K562 (cell line): ENCODE data around the gene AIG1. TPM values are rescaled to one million over a fixed set of nuclear protein-coding genes. Genes with fewer than 3 reads are reported as not detected.

ENCODE experiments used
- ATAC-seq: fragments of 200-7000 bp; cut with Tn5 transposase; 3 replicates; pipeline ENCODE4 v1.9.1; 2020; ENCODE audit warnings: moderate library complexity
- BruUV-seq: library from RNA; stranded (reverse); fragments of 400-500 nt; replicated peaks from 2 replicates; lab custom pipeline; 2021; lab: Mats Ljungman, UMichigan
- CTCF ChIA-PET: fragments of 300-600 bp; formaldehyde crosslinking; extraction: SDS; loops from one replicate; lab custom pipeline; 2021; ENCODE audit warnings: low intra/inter-chr PET ratio; lab: Yijun Ruan, JAX
- POLR2A ChIA-PET: fragments of 300-600, 350-650 bp; sonication (Branson Sonifier 250); formaldehyde crosslinking; extraction: SDS; loops from one replicate; lab custom pipeline; 2021; ENCODE audit warnings: antibody characterized with exemption, inconsistent platforms; lab: Yijun Ruan, JAX
- DNase-seq, 4 experiments: peaks; one replicate each; pipeline versions ENCODE4 v3.0.0 to v3.0.0-alpha.2; 2011 to 2018; ENCODE audit warnings: low spot score in 3 of 4, mixed read lengths in 3 of 4; ENCODE audit errors: extremely low read depth in 1 of 4
- FAIRE-seq: peaks from 2 replicates; lab custom pipeline; 2011; peaks lifted over from hg19 to GRCh38; lab: Jason Lieb, UNC
- H2AFZ ChIP-seq: 2 replicates; pipeline ENCODE4 v1.6.0; 2011; ENCODE audit warnings: low read depth, low read length, control low read depth, inconsistent platforms
- H3K27ac ChIP-seq: fragments of 200-600 bp; 3 replicates; pipeline ENCODE4 v1.8.0; 2011; ENCODE audit warnings: low read depth, mild to moderate bottlenecking, control low read depth, inconsistent platforms, low read length, moderate library complexity, mixed read lengths; ENCODE audit errors: extremely low read depth
- H3K27me3 ChIP-seq, 2 experiments: fragments of 300-600 bp in 1 of 2; 2 replicates in 1 of 2; 3 replicates in 1 of 2; pipeline versions ENCODE4 v1.6.0 to v1.8.0; 2011; ENCODE audit warnings: inconsistent platforms in 2 of 2, low read length in 2 of 2, mild to moderate bottlenecking in 1 of 2, mixed read lengths in 1 of 2, moderate library complexity in 1 of 2; ENCODE audit not compliant: control insufficient read depth in 2 of 2, insufficient read depth in 2 of 2
- H3K36me3 ChIP-seq: fragments of 300-600 bp; 3 replicates; pipeline ENCODE4 v1.8.0; 2011; ENCODE audit warnings: mild to moderate bottlenecking, low read length, inconsistent platforms; ENCODE audit not compliant: control insufficient read depth, insufficient read depth
- H3K4me1 ChIP-seq, 2 experiments: fragments of 200-600 bp in 1 of 2; replicated peaks in 1 of 2; 2 replicates in 1 of 2; 3 replicates in 1 of 2; pipeline versions ENCODE4 v1.5.1 to v1.8.0; 2011; ENCODE audit warnings: inconsistent platforms in 2 of 2, low read length in 2 of 2, mild to moderate bottlenecking in 1 of 2, mixed read lengths in 1 of 2, moderate library complexity in 1 of 2; ENCODE audit not compliant: control insufficient read depth in 2 of 2, insufficient read depth in 2 of 2
- H3K4me2 ChIP-seq: 2 replicates; pipeline ENCODE4 v1.6.1; 2011; ENCODE audit warnings: low read length, control low read depth, inconsistent platforms, mixed read lengths; ENCODE audit not compliant: insufficient read depth
- H3K4me3 ChIP-seq: fragments of 200-600 bp; sonication (generic), shearing (Covaris generic); 2 replicates; pipeline ENCODE4 v1.5.1; 2016; ENCODE audit warnings: control low read depth, inconsistent platforms
- H3K79me2 ChIP-seq: fragments of 200-600 bp; 3 replicates; pipeline ENCODE4 v1.8.0; 2011; ENCODE audit warnings: low read length, inconsistent platforms; ENCODE audit not compliant: control insufficient read depth, insufficient read depth
- H3K9ac ChIP-seq, 2 experiments: 2 replicates each; pipeline versions ENCODE4 v1.6.0 to v1.6.1; 2011; ENCODE audit warnings: low read depth in 2 of 2, low read length in 2 of 2, control low read depth in 1 of 2, inconsistent platforms in 1 of 2, mild to moderate bottlenecking in 1 of 2, mixed read lengths in 1 of 2; ENCODE audit not compliant: insufficient read depth in 1 of 2
- H3K9me1 ChIP-seq: one replicate; pipeline ENCODE4 v1.6.0; 2011; ENCODE audit warnings: inconsistent platforms, mild to moderate bottlenecking, low read length, moderate library complexity; ENCODE audit not compliant: control insufficient read depth, insufficient read depth
- H3K9me3 ChIP-seq: replicated peaks from 2 replicates; pipeline ENCODE4 v1.5.1; 2011; ENCODE audit warnings: low read depth, low read length, inconsistent platforms; ENCODE audit not compliant: control insufficient read depth, insufficient read depth
- H4K20me1 ChIP-seq: replicated peaks from 2 replicates; pipeline ENCODE4 v1.6.1; 2011; ENCODE audit warnings: low read length, inconsistent platforms, mixed read lengths; ENCODE audit not compliant: control insufficient read depth, insufficient read depth
- CBFB ChIP-seq: sonication (generic); formaldehyde crosslinking; IDR thresholded peaks from 2 replicates; pipeline ENCODE4 v1.4.0; 2020; ENCODE audit warnings: mild to moderate bottlenecking, missing genetic modification reagents
- CGGBP1 ChIP-seq: fragments of 250-450 bp; sonication (Bioruptor Pico); IDR thresholded peaks from 2 replicates; pipeline ENCODE4 v1.9.0; 2021; ENCODE audit warnings: mild to moderate bottlenecking
- COPS2 ChIP-seq: fragments of 450-650 bp; conservative IDR thresholded peaks from 2 replicates; pipeline ENCODE4 v1.6.1; 2016; ENCODE audit warnings: mild to moderate bottlenecking, moderate library complexity
- CTCFL ChIP-seq: IDR thresholded peaks from 2 replicates; pipeline ENCODE4 v1.6.1; 2011; ENCODE audit warnings: borderline replicate concordance, low read depth, mild to moderate bottlenecking, moderate library complexity, low read length; ENCODE audit not compliant: insufficient read depth, poor library complexity, severe bottlenecking
- EHMT2 ChIP-seq: fragments of 450-650 bp; IDR thresholded peaks from 2 replicates; pipeline ENCODE4 v1.6.1; 2018; ENCODE audit warnings: antibody characterized with exemption
- HMGN3 ChIP-seq: IDR thresholded peaks from 2 replicates; pipeline ENCODE4 v1.6.1; 2011; ENCODE audit warnings: borderline replicate concordance, low read depth, mild to moderate bottlenecking, mixed read lengths, low read length; ENCODE audit not compliant: insufficient read length; ENCODE audit errors: extremely low read depth
- POLR2AphosphoS5 ChIP-seq: IDR thresholded peaks from 2 replicates; pipeline ENCODE4 v1.6.1; 2011; ENCODE audit warnings: mild to moderate bottlenecking, low read depth, low read length, moderate library complexity; ENCODE audit not compliant: control insufficient read depth, insufficient read depth
- RAD51 ChIP-seq: fragments of 450-650 bp; IDR thresholded peaks from 2 replicates; pipeline ENCODE4 v1.7.1; 2016; ENCODE audit warnings: low read depth, mild to moderate bottlenecking, borderline replicate concordance
- STAT5A ChIP-seq: IDR thresholded peaks from 2 replicates; pipeline ENCODE4 v1.6.1; 2012; ENCODE audit warnings: low read length, inconsistent platforms, borderline replicate concordance
- TFAM ChIP-seq: fragments of 250-450 bp; sonication (Bioruptor Pico); conservative IDR thresholded peaks from 2 replicates; pipeline ENCODE4 v1.5.0; 2021; ENCODE audit warnings: mild to moderate bottlenecking, moderate library complexity
- THRAP3 ChIP-seq: fragments of 450-650 bp; IDR thresholded peaks from 2 replicates; pipeline ENCODE4 v1.6.1; 2016; ENCODE audit warnings: mild to moderate bottlenecking, inconsistent platforms, borderline replicate concordance
- UBTF ChIP-seq, 2 experiments: IDR thresholded peaks; 2 replicates each; pipeline ENCODE4 v1.6.1; 2012; ENCODE audit warnings: improper control_type of control experiment in 2 of 2, low read depth in 2 of 2, low read length in 2 of 2, borderline replicate concordance in 1 of 2
- ZNF512 ChIP-seq: IDR thresholded peaks from 2 replicates; pipeline ENCODE4 v1.6.1; 2016; ENCODE audit warnings: missing genetic modification characterization, missing compliant biosample characterization
- WGBS: fragments of 100-300 bp; shearing (Covaris generic); methylation state at CpG from one replicate; pipeline ENCODE4 v1.1.6; 2016; ENCODE audit warnings: low coverage, mixed read lengths; ENCODE audit not compliant: insufficient coverage; ENCODE audit errors: missing lambda C conversion rate; 5-methylcytosine and 5-hydroxymethylcytosine counted together
- in situ Hi-C: fragments of 300-500 bp; cut with MboI; formaldehyde crosslinking; loops from 4 replicates; pipeline ENCODE4 v1.15.0; 2018; ENCODE audit warnings: inconsistent platforms, mixed read lengths
- intact Hi-C: fragments of 100-400 bp; cut with micrococcal nuclease; formaldehyde crosslinking; loops from 2 replicates; pipeline ENCODE4 v1.14.2; 2022
- polyA plus RNA-seq, 8 experiments: library from polyadenylated mRNA; depleted of rRNA in 4 of 8; stranded (reverse) in 5 of 8; unstranded in 3 of 8; fragments of >200 nt; fragmentation: Nextera tagmentation in 2 of 8; fragmentation: Illumina TruSeq in 1 of 8; extraction: Ambion mirVana in 2 of 8; extraction: Trizol in 1 of 8; gene quantifications; 2 replicates each; pipeline versions ENCODE4 v1.2.1 to v1.2.3, GENCODE V29; 2011 to 2014; ENCODE audit warnings: inconsistent platforms in 1 of 8, missing spikeins in 1 of 8
- total RNA-seq, 7 experiments: library from RNA; depleted of rRNA in 6 of 7; stranded (reverse); fragments of >200 nt in 6 of 7; fragmentation: Illumina TruSeq in 2 of 7; extraction: Trizol in 2 of 7; gene quantifications; 2 replicates each; pipeline versions ENCODE4 v1.2.1 to v1.2.3, GENCODE V29; 2011 to 2021; ENCODE audit warnings: low replicate concordance in 1 of 7

The AIG1 gene
- total and polyA plus RNA-seq, 9 of the 15 experiments (the other 6 are each of a cell fraction or from before 2014, with no cell fraction given) = 74.8 to 333 (median 127) TPM

GRCh38 chr6:143333081-143333480 is 272.4 kb downstream of the AIG1 start:
- H3K9me1 ChIP-seq = no peaks in the 10 kb centered on the region
- POLR2A ChIA-PET = interaction anchor here (1.0 kb wide), 1 partner anchor 8 kb away, joined by 3 read pairs; no protein-coding TSS in a partner anchor

More at GRCh38 chr6:143333081-143333480, 272.4 kb downstream of the AIG1 start:
- TF ChIP-seq THRAP3 (no peak), STAT5A (no peak), UBTF (IDR thresholded peaks at IDR 0.05; ENCODE audit: borderline replicate concordance in 1 of 2, low read depth in 2 of 2, low read length in 2 of 2) (no peak), CGGBP1 (no peak), POLR2AphosphoS5 (no peak), TFAM (CRISPR knock-in tag) (no peak), CBFB (CRISPR knock-in tag) (no peak), CTCFL (no peak), EHMT2 (no peak), HMGN3 (no peak), RAD51 (no peak), ZNF512 (tag) (no peak), COPS2 (no peak)
- intact Hi-C loops (no loop called here), in situ Hi-C loops (no loop called here)
- Histone ChIP-seq H3K27ac (no peak overlapping the region), H3K4me2 (no peak overlapping the region), H4K20me1 (no peaks in the 10 kb centered on the region), H3K27me3 (no peaks in the 10 kb centered on the region), H3K4me1 (no peaks in the 10 kb centered on the region), H3K9me3 (no peaks in the 10 kb centered on the region), H2AFZ (no peak overlapping the region), H3K79me2 (no peaks in the 10 kb centered on the region), H3K4me3 (no peak overlapping the region), H3K9ac (no peak overlapping the region), H3K36me3 (peaks cover 13% of the 10 kb centered on the region; the same call in 2 of the 3 replicates)
- 57% methylated on average over 2 of the region's 2 CpGs for WGBS
- no peak for DNase-seq
- BruUV-seq = no TSS peak
- FAIRE-seq = no peak
- CTCF ChIA-PET = no interaction called here
- ATAC-seq = no peak
